GM12864 (cell line): ENCODE data around the gene FZD7.

Source experiments
- DNase-seq: peaks from one replicate; pipeline ENCODE4 v3.0.0-alpha.2; 2011; ENCODE audit warnings: low read depth
- H3K4me3 ChIP-seq: 2 replicates; pipeline ENCODE4 v1.5.1; 2011; ENCODE audit warnings: mild to moderate bottlenecking, low read depth, low read length, control low read depth
- TF ChIP-seq, protein P1 (sequence below): IDR thresholded peaks from 2 replicates; pipeline ENCODE4 v1.5.1; 2011; ENCODE audit warnings: low read depth, mild to moderate bottlenecking, moderate library complexity, low read length, control low read depth, inconsistent platforms; ENCODE audit errors: missing control alignments

Gene FZD7

DNA sequence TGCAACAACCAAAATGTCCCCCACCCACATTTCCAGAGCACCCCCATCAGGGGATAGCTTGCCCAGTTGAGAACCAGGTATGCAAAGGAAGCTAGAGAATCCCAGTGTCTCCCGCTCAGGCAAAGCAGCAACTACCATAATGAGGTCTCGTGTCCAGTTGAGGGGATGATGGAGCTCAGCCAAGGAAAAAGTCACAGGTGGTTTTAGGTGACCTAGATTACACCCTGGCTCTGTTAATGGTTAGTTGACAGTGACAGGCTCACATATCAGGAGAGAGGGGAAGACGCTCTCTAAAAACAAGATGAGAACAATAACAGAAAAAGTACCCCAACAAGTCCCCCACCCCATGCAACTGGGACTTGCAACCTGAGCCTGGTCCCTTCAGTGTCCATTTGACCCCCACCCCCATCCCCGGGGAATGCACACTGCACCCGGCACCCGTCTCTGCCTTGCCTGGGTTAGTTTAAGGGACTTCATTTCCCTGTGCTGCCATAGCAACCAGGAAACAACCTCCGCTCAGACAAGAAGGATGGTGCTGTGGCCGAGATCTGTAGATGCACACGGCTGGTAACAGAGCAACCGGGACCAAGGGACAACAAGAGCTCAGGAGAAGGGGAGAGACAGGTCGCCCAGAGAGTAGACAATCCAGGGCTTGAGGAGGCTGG, 39.2 kb downstream of the FZD7 start, which contains the start of gene KIAA2012:
TSS of gene KIAA2012 (plus strand) at position 519 of the 665 bp plus-strand sequence. CDS start 373 bp downstream, outside the sequence.
- no peak within 1 kb of the TSS for H3K4me3 ChIP-seq
- DNase-seq: no peak
- TF ChIP-seq, protein P1, sequence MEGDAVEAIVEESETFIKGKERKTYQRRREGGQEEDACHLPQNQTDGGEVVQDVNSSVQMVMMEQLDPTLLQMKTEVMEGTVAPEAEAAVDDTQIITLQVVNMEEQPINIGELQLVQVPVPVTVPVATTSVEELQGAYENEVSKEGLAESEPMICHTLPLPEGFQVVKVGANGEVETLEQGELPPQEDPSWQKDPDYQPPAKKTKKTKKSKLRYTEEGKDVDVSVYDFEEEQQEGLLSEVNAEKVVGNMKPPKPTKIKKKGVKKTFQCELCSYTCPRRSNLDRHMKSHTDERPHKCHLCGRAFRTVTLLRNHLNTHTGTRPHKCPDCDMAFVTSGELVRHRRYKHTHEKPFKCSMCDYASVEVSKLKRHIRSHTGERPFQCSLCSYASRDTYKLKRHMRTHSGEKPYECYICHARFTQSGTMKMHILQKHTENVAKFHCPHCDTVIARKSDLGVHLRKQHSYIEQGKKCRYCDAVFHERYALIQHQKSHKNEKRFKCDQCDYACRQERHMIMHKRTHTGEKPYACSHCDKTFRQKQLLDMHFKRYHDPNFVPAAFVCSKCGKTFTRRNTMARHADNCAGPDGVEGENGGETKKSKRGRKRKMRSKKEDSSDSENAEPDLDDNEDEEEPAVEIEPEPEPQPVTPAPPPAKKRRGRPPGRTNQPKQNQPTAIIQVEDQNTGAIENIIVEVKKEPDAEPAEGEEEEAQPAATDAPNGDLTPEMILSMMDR: no peak

DNA sequence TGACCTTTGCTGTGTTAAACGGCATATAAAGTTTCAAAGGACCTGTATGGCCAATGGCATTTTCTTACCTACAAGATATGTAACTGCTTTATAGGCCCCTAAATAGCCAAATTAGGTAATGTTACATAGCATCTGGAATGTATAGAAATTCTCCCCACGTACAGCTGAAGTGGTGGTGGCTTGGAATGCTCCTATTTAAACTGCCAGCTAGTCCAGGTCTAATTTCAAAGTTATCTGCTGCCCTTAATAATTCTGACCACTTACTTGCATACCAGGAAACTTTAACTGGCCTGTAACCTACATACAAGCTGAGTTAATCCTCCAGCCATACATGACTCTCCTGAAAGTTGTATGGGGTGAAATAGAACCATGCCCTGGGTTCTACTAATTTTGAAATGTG, 40.7 kb downstream of the FZD7 start:
- no peak overlapping the region for H3K4me3 ChIP-seq
- TF ChIP-seq, protein P1: no peak
- no peak for DNase-seq

DNA sequence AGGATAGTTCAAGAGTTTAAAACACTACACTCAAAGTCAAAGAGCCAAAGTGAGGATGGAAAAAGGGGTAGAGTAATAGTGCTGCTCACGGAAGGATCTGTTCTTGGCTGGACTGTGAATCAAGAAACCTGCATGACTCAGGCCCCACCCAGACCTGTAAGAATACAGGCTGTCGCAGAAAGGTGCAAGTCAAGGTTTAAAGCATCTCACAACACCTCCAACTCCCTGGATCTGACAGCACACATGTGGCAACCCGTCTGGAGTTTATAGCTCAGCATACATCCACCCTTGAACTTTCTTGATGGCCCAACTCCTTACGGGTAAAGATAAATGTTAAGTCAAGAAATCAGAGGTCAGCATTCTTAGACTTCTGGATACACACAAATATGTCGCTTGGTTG, 45.7 kb downstream of the FZD7 start:
- no peak overlapping the region for H3K4me3 ChIP-seq
- TF ChIP-seq, protein P1: no peak
- no peak for DNase-seq

DNA sequence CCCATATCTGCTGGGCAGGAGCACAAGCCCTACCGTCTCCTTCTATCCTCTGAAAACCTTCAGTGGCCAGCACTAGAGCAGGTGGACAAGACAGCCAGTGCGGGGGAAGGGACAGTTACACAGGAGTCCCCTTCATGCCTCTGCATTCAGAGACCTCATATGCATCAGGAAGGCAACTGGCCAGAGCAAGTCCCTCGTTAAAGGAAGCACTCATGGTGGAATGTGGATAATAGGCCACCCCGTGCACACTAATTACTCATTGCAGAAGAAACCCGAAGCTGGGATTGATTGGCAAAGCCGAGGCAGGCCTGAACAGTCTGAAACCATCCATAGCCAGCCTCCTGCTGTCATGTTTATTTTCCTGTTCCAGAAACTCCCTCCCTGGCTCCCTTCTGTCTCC, 50.6 kb downstream of the FZD7 start:
- no peak for DNase-seq
- no peak overlapping the region for H3K4me3 ChIP-seq
- TF ChIP-seq, protein P1: no peak
